ENCODE measurements around the gene IGSF21. TPM values are rescaled to one million over a fixed set of nuclear protein-coding genes. Genes with fewer than 3 reads are reported as not detected.

Gene IGSF21
- polyA plus RNA-seq, 12 donors, result 0.09 to 0.70 (median 0.38) TPM; not detected in 3

DNA sequence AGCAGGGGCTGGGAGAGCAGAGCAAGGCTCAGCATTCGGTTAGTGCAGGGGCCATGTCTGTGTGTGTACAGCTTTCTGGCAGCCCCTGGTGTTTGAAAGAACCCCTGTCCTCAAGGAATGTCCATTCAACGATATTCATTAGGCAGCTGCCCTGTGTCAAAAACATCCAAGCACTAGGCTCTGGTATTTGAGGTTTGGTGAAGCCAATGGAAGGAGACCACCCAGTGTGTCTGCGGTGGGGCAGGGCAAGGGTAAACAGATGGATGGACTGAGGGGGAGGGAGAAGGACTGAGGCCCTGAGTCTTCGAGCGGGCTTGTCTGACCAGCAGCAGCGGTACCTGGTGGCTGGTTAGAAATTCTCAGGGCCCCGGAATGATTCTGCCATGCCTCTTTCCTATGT lies 217.5 kb downstream of the IGSF21 start:
- DNase-seq, result no peak

DNA sequence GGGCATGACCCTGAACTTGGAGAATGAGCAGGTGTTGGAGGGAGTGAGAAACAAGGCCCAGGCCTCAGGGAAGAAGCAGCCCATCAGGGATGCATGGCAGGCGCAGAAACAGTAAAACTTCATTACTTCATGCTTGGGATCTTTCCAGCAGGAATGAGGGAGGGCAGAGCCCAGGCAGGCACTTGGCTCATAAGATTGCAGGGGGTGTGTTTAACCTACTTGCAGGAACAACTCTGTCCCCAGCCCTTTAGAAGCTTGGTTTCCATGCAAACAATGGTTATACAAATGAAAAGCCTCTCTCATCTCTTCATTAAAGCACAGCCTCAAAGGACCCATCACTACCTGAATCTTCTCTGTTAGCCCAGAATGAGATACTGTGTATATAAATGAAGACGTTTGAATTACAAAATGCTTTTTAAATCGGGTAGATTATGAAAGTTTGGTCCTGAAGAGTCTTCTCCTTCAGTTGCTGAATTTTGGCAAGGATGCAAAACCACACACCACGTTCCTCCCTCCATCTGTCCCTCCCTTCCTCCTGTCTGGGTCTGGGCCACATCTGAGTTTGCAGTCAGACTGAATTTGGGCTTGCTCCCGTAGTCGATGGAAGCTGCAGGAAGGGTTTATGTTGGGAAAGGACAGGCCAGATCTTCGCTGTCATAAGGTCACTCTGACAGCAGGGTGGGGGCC lies 218.8 kb downstream of the IGSF21 start:
- peak; percentile 43 for DNase-seq

DNA sequence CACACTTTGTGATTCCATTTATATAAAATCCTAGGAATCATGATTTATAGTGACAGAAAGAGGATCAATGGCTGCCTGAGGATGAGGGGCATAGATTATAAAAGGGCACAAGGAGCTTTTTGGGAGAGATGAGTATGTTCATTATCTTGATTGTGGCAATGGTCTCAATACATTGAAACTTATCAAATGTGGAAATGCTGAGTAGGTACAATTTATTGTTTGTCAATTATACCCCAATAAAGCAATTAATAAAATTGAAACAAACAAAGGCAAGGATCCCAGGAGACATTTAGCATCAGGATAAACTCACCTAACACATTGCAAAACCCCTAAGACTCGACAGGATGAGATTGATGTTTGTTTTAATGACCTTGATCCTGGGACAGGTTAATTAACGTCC lies 220.1 kb downstream of the IGSF21 start:
- DNase-seq, result no peak

DNA sequence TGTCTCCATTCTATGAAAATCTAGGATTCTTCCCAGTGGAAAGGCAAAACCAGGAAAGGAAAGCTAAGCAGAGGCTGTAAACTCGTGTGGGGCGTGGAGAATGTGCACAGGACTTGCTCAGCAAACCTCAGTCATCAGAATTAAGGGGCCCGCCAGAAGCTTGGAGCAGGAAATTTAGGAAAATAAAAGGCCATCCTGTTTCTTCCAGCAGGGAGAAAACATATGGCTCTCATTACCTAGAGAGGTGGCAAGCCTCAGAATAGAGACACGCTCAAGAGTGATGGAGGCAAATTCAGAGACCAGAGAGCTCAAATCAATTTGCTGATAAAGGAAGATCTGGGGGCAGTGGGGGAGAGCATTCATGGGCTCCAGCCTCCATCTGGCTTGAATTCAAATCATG lies 221.2 kb downstream of the IGSF21 start:
- no peak for DNase-seq

DNA sequence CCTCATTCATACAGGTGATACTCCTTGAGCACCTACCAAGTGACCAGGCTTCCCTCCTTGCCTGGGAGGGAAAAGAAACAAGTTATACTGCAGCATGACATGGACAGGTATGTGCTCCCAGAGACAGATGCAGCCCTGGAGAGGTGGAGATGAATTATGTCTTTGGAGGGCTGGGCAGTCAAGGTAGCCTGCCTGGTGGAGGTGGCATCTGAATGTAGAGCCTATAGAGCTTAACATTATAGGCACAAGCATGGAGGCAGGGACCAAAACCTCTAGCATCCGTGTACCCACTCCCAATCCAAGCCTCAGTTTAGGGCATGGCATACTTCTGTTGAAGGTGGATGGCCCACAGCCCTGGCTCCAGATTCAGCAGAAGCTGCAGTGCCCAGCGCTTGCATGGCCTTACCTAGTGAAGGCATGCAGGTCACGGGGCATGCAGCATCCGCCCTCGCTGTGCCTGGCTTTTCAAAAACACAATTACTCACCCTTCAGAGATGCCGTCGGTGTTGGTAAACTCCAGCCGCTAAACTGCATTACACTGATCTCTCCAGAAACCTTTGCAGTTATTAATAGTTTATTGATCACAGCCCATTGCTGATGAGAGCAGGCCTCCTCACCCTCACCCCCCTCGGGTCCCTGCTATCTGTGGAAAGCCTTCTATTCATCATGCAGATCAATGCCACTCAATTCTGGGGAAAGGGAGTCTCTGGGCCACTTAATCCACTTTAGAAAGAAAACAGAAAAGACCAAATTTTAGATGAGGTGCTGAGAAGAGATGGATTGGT lies 222.1 kb downstream of the IGSF21 start:
- DNase-seq, result no peak

DNA sequence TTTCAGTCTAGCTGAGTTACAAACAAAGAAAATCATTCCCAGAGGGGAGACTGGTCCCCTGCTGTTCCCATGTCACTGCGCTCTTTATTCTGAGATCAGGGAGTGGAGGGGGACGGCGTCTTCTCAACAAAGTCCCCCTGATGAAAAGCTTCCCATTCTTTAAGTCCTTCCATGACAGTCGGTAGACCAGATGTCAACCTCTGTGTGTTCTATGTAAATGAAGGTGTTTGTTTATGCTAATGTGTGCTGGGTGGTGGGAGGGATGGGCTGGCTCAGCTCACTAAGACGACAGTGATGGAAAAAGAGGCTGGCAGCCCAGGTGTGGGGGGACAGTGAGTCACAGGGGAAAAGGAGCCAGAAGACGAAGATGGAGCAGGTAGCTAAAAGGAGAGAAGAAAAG lies 225.0 kb downstream of the IGSF21 start:
- DNase-seq, result no peak

DNA sequence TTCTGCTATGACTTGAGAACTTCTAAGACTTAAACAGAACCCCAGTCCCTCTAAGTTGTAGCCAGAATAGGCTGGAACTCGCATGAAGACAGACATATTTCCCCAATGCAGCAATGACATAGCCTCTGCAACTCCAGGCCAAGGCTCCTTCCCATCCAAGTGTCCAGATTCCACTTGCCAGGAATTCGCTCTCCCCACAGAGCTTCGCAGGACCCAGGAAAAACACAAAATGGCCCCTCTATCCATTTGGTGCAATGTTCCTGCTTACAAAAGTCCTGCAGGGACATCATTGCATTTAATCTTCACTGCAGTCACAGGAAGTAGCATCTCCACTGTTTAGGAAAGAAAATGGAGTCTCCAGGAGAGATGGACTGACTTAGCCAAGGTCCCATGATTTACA lies 225.6 kb downstream of the IGSF21 start:
- no peak for DNase-seq

DNA sequence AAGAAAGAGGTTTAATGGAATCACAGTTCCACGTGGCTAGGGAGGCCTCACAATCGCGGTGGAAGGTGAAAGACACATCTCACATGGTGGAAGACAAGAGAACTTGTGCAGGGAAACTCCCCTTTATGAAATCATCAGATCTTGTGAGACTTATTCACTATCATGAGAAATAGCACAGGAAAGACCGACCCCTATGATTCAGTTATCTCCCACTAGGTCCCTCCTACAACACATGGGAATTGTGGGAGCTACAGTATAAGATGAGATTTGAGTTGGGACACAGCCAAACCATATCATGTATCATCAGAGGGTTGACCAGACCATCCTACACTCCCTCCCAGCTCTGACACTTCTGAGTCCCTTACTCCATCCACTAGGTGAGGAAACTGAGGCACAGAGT lies 229.2 kb downstream of the IGSF21 start:
- DNase-seq, result no peak

DNA sequence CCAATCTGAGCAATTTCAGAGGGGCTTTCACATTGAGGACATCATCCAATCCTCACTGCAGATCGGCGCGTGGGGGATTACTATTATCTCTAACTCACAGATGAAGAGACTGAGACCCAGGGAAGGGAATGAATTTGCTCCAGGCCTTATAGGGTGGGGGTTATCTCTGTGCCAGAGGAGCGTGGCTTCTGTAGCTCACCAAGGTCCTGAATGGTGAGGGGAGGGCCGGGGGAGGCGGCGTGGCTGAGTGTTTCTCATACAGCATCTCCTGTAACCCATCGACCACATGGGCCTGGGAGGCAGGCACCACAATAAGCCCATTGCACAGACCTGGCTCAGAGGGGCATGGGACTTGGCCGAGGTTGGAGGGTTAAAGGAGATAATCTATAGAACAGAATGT lies 230.2 kb downstream of the IGSF21 start:
- no peak for DNase-seq

DNA sequence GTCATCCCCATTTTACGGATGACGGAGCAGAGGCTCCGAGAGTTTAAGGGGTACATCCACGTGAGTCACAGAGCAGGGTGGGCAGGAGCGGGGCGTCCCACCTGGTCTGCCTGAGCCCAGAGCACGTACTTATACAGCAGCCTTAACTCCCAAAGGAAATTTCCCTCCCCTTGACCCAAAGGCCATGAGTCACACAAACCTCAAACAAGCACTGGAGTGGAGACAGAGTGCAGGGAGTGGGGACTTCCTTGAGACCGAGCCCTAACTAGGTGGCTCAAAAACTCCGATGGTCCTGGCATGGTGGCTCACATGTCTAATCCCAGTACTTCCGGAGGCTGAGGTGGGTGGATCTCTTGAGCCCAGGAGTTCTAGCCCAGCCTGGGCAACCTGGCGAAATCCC lies 231.6 kb downstream of the IGSF21 start:
- DNase-seq, result no peak

DNA sequence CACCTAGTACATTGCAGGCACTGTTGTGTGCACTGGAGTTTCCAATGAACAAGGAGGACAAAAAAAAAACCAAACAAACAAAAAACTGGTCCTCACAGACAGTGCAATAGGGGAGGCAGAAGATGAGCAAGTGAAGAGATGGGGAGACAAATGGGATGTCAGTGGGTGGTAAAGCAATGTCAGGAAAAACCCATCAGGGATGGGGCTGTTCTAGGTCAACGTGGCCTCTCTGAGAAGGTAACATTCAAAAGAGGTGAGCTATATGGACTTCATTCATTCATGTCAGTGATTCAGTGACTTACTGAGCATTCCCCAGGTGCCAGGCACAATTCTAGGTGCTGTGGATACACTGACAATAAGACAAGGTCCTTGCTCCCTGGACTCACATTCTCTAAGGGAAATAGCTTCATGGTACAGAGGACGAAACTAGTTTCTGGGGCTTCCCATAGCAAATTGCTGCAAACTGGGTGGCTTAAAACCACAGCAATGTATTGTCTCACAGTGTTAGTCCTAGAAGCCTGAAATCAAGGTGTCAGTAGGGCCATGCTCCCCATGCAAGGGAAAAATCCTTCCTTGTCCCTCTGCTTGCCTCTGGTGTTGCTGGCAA lies 232.7 kb downstream of the IGSF21 start:
- DNase-seq, result no peak

DNA sequence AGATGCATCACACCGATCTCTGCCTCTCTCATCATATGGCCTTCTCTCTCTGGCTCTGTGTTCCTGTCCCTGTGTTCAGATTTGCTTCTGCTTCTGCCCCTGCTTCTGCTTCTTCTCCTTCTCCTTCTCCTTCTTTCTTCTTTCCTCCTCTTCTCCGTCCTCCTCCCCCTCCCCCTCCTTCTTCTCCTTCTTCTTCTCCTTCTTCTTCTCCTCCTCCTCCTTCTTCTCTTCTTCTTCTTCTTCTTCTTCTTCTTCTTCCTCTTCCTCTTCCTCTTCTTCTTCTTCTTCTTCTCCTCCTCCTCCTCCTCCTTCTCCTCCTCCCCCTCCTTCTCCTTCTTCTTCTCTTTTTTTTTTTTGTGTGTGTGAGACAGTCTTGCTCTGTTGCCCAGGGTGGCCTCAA lies 233.2 kb downstream of the IGSF21 start:
- no peak for DNase-seq

DNA sequence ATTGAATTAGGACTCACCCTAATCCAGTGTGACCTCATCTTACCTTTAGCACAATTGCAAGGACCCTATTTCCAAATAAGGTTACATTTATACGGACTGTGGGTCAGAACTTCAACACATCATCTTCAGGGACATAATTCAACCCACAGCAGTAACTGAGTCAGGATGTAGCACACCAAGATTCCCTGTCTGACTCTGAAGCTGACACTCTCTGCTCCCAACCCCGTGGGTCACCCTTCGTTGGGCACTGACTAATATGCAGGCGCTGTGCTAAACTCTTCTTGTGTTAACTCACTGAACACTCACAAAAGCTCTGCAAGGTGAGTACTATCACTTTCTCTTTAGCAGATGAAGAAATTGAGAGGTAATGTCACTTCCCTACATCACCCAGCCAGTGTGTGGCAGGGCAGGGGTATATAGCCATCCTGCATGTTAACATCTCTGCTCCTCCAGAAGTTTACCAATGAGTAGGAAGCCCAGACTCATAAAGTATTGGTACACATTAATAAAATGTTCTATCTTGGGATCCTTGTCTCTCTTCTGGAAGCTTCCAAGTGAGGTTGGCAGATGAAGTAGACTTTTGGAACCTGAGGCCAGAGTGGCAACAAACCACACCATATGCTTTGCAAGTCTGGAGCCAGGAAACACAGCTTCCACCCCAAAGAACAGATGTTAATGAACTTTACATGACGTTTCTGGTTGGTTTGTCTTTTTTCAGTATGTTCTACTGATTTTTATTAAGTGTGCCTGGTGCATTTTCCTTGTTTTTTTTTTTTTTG lies 233.9 kb downstream of the IGSF21 start:
- no peak for DNase-seq

DNA sequence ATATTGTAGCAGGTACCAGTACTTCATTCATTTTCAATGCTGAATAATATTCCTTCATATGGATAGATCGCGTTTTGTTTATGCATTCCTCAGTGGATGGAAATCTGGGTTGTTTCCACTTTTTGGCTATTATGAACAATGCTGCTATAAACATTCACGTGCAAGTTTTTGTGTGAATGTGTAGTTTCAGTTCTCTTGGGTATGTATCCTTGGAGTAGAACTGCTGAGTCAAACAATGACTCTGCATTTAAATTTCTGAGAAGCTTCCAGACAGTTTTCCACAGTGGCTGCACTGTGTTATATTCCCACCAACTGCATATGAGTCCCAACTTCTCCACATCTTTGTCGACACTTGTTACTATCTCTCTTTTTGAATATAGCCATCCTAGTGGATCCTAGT lies 235.1 kb downstream of the IGSF21 start:
- no peak for DNase-seq

DNA sequence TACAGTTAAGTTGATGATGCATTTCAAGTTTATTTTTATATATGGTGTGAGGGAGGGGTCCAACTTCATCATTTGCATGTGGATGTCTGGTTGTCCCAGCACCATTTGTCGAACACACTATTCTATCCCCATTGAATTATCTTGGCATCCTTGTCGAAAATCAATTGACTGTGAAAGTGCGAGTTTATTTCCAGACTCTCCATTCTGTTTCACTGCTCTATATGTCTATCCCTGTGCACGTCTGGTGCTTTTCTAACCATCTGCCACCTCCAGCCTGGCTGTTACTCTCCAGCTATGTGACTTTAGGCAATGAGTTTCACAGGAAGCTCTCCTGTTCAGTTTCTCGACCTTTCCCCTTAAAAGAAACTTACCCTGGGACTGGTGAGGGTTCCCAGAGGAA lies 236.0 kb downstream of the IGSF21 start:
- DNase-seq, result no peak

DNA sequence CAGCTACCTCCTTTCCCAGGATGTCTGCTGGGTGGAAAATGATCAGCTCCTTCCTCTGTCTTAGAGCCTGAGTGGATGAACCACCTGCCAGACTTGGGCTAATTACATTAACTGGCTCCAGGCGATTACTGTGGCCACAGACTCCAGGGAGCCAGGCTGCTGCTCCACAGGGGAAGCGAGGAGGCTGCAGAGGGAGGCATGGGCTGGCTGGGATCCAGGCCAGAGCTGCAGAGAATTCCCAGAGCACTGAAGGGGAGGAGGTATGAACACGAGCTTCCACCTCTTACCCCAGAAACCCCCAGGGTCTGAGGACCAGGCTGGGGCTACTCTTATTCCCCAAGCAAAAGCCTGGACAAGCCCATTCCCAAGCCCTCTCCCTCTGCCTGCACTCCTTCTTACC lies 237.2 kb downstream of the IGSF21 start:
- DNase-seq, result no peak

DNA sequence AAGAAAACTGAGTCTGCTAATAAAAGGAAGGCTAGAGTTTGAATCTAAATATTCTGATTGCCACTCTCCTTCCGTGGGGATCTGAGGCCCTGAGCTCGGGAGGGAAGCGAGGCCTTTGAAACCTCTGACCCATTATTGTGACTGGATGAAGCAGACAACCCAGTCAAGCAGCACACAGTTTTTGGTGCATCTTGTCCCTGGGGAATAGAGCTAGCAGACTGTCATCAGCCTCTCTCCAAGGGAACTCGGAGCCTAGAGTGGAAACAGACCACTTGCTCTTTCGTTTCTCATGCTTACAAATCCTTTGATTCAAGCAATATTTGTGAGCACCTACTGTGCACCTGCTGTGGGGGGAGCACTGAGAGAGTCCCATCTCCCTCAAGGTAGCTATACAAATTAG lies 240.0 kb downstream of the IGSF21 start:
- DNase-seq, result no peak

DNA sequence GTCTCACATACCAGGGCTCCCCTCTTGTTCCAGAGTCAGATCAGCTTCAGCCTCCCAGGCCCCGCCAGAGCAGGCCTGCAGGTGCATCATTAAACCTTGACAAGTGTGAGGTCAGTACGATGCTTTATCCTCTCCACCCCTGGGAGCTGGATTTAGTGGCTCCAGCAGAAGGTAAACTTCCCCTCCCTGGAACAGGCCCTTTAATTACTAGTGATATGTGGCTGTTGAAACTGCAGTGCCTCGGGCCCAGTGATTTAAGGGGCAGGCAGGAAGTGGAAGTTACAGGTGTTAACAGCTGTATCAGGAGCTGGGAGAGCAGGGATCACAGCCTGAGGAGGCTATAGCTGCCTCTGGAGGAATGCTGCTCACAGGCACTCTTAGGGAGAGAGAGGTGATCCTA lies 240.8 kb downstream of the IGSF21 start:
- no peak for DNase-seq

DNA sequence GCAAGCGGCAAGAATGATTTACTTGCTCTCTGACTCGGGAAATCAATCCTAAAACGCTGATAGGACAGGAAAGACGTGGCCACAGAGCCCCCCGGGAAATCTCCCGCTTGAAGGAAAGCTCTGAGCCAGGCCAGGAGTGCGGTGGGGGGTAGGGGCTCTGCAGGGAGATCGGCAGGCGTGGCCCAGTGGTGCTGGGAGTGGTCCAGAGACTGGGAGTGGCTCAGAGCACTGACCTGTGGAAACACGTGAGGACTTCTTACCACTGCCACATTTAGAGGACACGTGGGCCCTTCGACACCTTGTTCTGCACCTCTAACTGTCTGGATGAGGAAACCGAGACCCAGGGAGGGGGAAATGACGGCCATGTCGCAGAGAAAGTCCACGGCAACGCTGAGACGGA lies 243.1 kb downstream of the IGSF21 start:
- no peak for DNase-seq

DNA sequence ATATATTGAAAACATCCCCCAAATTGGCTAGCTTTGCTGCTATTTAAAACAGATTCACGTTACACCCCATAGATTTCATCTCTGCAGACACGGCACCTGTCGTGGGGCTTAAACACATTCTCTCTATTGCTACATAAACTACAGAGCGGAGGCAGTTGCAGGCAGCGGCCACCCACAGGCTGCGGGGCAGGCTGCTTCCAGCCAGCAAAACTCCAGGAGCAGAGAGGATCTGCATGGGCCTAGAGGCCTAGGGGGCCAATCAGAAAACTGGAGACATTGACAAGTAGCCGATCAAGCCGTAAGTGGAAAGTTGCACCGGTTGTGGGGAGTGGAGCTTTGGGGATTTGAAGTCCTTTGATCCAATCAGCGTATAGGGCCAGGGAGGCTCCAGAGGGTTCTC lies 244.1 kb downstream of the IGSF21 start:
- no peak for DNase-seq

DNA sequence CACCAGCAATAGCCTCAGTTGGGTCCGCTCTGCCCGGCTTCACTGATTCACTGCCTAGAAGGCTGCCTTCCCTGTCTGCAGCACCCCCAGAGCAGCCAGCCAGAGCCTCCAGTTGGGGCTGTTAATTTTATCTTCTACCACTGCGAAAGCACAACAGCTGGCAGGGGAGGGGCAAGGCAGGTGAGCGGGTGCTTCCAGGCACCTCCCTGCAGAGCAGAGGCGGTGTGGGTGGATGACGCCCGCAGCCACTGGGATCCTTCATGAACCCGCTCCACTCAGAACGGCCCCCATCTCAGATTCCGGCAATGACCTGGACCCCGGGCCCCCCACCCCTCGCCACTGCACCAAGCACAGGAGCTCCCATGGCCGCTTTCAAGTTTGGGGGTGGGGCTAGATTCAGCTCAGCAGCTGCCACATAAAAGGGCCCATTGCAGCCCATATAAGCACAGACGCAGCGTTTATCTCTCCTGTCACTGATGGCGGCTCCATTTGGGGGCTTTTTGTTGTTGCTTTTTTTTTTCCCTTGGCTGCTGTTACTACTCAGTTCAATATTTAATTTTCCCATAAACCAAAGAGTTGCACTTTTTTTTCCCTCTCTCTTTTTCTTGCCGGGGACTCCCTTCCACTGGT lies 245.2 kb downstream of the IGSF21 start:
- DNase-seq, result no peak

DNA sequence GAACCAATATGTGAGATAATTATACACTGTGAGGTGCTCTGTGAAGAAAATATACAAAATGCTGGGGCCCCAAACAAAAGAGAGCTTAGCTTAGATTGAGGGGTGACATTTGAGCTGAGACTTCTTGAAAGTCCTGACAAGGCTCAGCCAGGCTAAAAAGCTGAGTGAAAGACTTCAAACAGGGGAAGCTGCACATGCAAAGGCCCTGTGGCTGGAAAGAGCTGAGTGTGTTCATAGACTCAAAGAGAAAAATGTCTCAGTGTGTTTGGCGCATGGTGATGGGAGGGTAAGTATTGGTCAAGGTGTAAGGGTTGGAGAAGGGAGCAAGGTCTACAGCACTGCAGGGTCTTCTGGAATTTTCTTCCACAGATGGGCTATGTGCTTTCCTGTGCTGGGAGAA lies 245.9 kb downstream of the IGSF21 start:
- no peak for DNase-seq
